Effector memory CD4-positive, alpha-beta T cell (primary cell): ENCODE measurements around the gene MCAM.
A peak's percentile ranks its signal among the peaks of the same experiment; 100 is the strongest.

Source experiments
- DNase-seq, 3 donors: peaks; one replicate each; pipeline ENCODE4 v3.0.0-alpha.2; 2020
- H3K27ac ChIP-seq: 2 replicates; pipeline ENCODE4 v1.7.0; 2013; ENCODE audit warnings: mild to moderate bottlenecking, low read length, moderate library complexity; ENCODE audit not compliant: insufficient read depth, poor library complexity, severe bottlenecking
- H3K27me3 ChIP-seq: replicated peaks from 2 replicates; pipeline ENCODE4 v1.7.0; 2013; ENCODE audit warnings: mild to moderate bottlenecking, low read length; ENCODE audit not compliant: insufficient read depth, control insufficient read depth, poor library complexity, severe bottlenecking
- H3K36me3 ChIP-seq: 2 replicates; pipeline ENCODE4 v1.7.0; 2013; ENCODE audit warnings: mild to moderate bottlenecking, low read length, moderate library complexity; ENCODE audit not compliant: control insufficient read depth, insufficient read depth
- H3K4me1 ChIP-seq: 2 replicates; pipeline ENCODE4 v1.7.0; 2013; ENCODE audit warnings: low read length, mild to moderate bottlenecking; ENCODE audit not compliant: control insufficient read depth, insufficient read depth, poor library complexity, severe bottlenecking
- H3K4me3 ChIP-seq: 2 replicates; pipeline ENCODE4 v1.7.0; 2013; ENCODE audit warnings: low read length, low read depth, mild to moderate bottlenecking; ENCODE audit not compliant: insufficient read depth, poor library complexity, severe bottlenecking
- H3K9me3 ChIP-seq: 2 replicates; pipeline ENCODE4 v1.7.0; 2013; ENCODE audit warnings: mild to moderate bottlenecking, low read length, moderate library complexity; ENCODE audit not compliant: control insufficient read depth

The MCAM gene

GRCh38 chr11:119357074-119357473, 40.1 kb upstream of the MCAM start:
- Histone ChIP-seq H3K4me3 (no peak overlapping the region), H3K4me1 (no peaks in the 10 kb centered on the region), H3K36me3 (no peaks in the 10 kb centered on the region), H3K27ac (no peak overlapping the region), H3K9me3 (no peaks in the 10 kb centered on the region), H3K27me3 (peaks cover 2% of the 10 kb centered on the region)
- no peak for DNase-seq

- Histone ChIP-seq H3K36me3 (no peaks in the 10 kb centered on the region), H3K27me3 (peaks cover 2% of the 10 kb centered on the region), H3K4me1 (no peaks in the 10 kb centered on the region), H3K9me3 (no peaks in the 10 kb centered on the region), H3K27ac (no peak overlapping the region), H3K4me3 (peak overlapping the region; percentile 72)
- DNase-seq, result peak; percentile 49 to 61 (median 55)
These were observed 39.6 kb upstream of the MCAM start for GRCh38 chr11:119356349-119357031.

GRCh38 chr11:119355091-119355843, 38.3 kb upstream of the MCAM start:
- H3K27ac ChIP-seq, result no peak overlapping the region
- H3K9me3 ChIP-seq, result no peaks in the 10 kb centered on the region
- no peaks in the 10 kb centered on the region for H3K4me1 ChIP-seq
- H3K36me3 ChIP-seq, result no peaks in the 10 kb centered on the region
- peaks cover 2% of the 10 kb centered on the region for H3K27me3 ChIP-seq
- DNase-seq, result no peak
- no peak overlapping the region for H3K4me3 ChIP-seq

DNA sequence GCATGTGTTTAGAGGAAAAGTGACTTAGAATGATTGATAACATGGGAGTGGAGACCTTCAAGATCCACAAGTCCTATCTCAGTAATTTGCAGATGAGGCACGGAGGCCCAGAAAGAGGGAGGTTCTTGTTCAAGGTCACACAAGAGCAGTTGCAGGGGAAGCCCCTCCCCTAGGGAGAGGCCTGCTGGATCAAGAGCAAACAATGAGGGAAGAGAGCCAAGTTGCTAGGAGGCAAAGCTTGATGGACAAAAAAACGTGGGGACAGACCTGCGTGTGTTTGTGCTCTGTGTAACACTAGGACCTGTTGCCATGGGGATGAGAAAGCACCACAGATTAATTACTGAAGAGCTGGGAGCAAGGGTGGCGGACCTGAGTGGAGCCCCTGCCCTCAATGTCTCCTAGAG, 35.9 kb upstream of the MCAM start:
- H3K4me3 ChIP-seq, result no peak overlapping the region
- H3K9me3 ChIP-seq, result no peaks in the 10 kb centered on the region
- no peaks in the 10 kb centered on the region for H3K36me3 ChIP-seq
- peaks cover 2% of the 10 kb centered on the region for H3K27me3 ChIP-seq
- DNase-seq, result no peak
- H3K27ac ChIP-seq, result no peak overlapping the region
- no peaks in the 10 kb centered on the region for H3K4me1 ChIP-seq

DNA sequence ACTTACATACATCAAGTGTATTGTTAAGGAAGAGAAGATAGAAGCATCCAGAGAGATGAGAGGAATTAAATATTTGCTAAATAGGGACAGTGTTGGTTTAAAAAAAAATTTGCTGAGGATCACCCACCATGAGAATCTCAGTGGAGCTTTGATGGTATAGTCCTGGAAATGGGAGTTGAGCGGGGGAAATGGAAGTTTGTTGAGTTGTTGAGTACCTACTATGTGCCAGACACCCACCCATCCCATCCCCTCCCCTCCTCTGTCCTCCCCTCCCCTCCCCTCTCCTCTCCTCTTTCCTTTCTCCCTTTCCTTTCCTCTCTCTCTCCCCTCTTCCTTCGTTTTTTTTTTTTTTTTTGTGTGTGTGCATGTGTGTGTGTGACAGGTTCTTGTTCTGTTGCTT, 34.3 kb upstream of the MCAM start:
- Histone ChIP-seq H3K4me1 (no peaks in the 10 kb centered on the region), H3K27ac (no peak overlapping the region), H3K27me3 (peaks cover 2% of the 10 kb centered on the region), H3K36me3 (no peaks in the 10 kb centered on the region), H3K9me3 (no peaks in the 10 kb centered on the region), H3K4me3 (no peak overlapping the region)
- no peak for DNase-seq

DNA sequence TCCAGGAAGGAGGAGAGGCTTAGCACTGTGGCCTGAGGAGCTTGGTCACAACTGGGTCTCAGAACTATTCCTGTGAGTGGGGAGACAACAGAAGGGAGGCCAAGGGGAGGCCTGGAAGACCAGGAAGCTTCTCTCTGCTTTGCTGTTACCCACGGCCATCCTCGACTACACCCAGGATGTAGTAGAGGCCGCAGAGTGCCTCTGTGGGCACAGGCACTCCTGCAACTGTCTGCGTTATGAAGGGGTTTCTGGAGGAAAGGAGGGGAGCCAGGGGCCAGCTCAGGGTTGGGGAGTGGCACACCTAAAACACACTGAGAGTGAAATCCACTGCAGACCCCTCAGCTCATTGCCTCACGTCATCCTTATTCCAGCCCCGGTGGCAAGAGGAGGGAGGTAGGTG, 33.4 kb upstream of the MCAM start:
- H3K4me3 ChIP-seq, result no peak overlapping the region
- no peak overlapping the region for H3K27ac ChIP-seq
- no peaks in the 10 kb centered on the region for H3K36me3 ChIP-seq
- no peaks in the 10 kb centered on the region for H3K4me1 ChIP-seq
- no peak for DNase-seq
- no peaks in the 10 kb centered on the region for H3K27me3 ChIP-seq
- no peaks in the 10 kb centered on the region for H3K9me3 ChIP-seq

DNA sequence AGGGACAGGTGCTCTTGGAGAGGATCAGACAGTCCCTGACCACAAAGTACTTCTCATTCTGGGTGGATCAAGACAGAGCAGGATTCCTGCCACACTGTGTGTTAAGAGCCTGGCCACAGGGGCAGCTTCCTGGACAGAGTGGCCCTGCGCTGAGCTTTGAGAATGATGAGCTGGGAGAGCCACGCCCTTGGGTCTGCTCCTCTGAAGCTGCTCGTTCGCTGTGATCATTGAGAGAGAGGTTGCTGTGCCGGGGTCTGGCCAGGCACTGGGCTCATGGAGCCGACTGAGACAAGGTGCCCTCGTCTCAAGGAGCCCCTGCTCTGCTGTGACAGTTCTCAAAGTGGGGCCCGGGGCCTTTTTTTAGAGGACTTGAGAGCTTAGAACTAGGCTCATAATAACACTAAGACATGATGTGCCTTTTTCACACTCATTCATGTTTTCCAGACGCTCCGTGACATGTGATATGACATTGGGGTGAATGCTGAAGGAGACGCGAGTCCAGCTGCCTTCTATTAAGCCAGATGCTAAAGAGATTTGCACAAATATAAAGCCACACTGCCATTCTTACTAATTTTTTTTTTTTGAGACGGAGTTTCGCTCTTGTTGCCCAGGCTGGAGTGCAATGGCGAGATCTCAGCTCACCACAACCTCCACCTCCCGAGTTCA, 31.1 kb upstream of the MCAM start:
- DNase-seq, result no peak
- no peaks in the 10 kb centered on the region for H3K27me3 ChIP-seq

GRCh38 chr11:119347242-119347641, 30.3 kb upstream of the MCAM start:
- no peak for DNase-seq
- no peak overlapping the region for H3K27ac ChIP-seq
- H3K27me3 ChIP-seq, result no peaks in the 10 kb centered on the region

More for the DNA sequence above, 31.1 kb upstream of the MCAM start:
- H3K4me3 ChIP-seq, result no peak overlapping the region
- no peaks in the 10 kb centered on the region for H3K9me3 ChIP-seq
- no peaks in the 10 kb centered on the region for H3K4me1 ChIP-seq
- no peak overlapping the region for H3K27ac ChIP-seq
- H3K36me3 ChIP-seq, result no peaks in the 10 kb centered on the region

GRCh38 chr11:119346605-119347004, 29.7 kb upstream of the MCAM start, which contains the start of gene MFRP:
Gene MFRP, minus strand, starts transcription at chr11:119346705. Its CDS starts 192 bp downstream, at chr11:119346513.
- Histone ChIP-seq H3K27me3 (peaks cover 4% of the 10 kb centered on the region), H3K27ac (no peak within 1 kb of the TSS), H3K9me3 (no peaks in the 10 kb centered on the region), H3K4me1 (no peaks in the 10 kb centered on the region), H3K36me3 (no peaks in the 10 kb centered on the region), H3K4me3 (no peak within 1 kb of the TSS)
- no peak for DNase-seq

More at GRCh38 chr11:119347242-119347641, 30.3 kb upstream of the MCAM start:
- no peaks in the 10 kb centered on the region for H3K9me3 ChIP-seq
- H3K4me1 ChIP-seq, result no peaks in the 10 kb centered on the region
- no peak overlapping the region for H3K4me3 ChIP-seq
- H3K36me3 ChIP-seq, result no peaks in the 10 kb centered on the region

DNA sequence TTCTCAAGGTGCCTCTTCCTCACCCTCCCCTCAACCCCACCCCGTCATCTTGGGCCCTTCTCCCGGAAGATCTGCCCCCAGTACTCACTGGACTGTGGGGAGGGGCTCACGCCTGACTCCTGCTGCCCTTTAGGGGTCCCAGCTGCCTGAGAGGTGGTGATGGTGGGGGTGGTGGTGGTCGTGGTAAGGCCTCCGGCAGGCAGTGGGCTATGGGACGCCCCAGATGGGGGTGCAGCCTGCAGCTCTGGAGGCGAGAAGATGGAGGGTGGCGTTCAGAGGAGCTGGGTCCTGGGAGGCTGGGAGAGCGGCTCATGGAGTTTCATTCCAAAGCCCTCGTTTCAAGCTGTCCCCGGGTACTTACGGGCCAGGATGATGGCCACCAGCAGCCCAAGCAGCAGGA, 28.8 kb upstream of the MCAM start:
- Histone ChIP-seq H3K9me3 (no peaks in the 10 kb centered on the region), H3K27ac (no peak overlapping the region), H3K27me3 (peaks cover 14% of the 10 kb centered on the region), H3K36me3 (no peaks in the 10 kb centered on the region), H3K4me1 (peaks cover 1% of the 10 kb centered on the region), H3K4me3 (no peak overlapping the region)
- DNase-seq, result no peak
